ENCODE data around the gene PRPF19. TPM values are rescaled to one million over a fixed set of nuclear protein-coding genes. Genes with fewer than 3 reads are reported as not detected.

The PRPF19 gene
- total and polyA plus RNA-seq, 2 of the 8 experiments (the other 6 are each of a cell fraction or from before 2014, with no cell fraction given): 107 to 141 TPM

GRCh38 chr11:60927600-60927999 is 21.2 kb upstream of the PRPF19 start:
- no peak overlapping the region for H3K27ac ChIP-seq (ENCODE audit: low read depth, low read length)
- no peak for TF ChIP-seq SIN3A (conservative IDR thresholded peaks at IDR 0.05 in 1 of 2, IDR thresholded peaks at IDR 0.05 in 1 of 2; ENCODE audit: low read depth in 1 of 2, low read length in 2 of 2)
- no peak for TF ChIP-seq SP1 (IDR thresholded peaks at IDR 0.05; ENCODE audit: low read depth, low read length)
- no peak for TF ChIP-seq SIX5 (IDR thresholded peaks at IDR 0.05; ENCODE audit: low read depth, low read length)
- TF ChIP-seq PHF8 (conservative IDR thresholded peaks at IDR 0.05; ENCODE audit: low read depth, low read length): no peak
- no peak for TF ChIP-seq ATF3 (IDR thresholded peaks at IDR 0.05; ENCODE audit: insufficient read depth, low read depth, low read length)
- TF ChIP-seq KDM1A (IDR thresholded peaks at IDR 0.05; ENCODE audit: borderline replicate concordance, low read length): no peak
- no peak for TF ChIP-seq JUND (IDR thresholded peaks at IDR 0.05; ENCODE audit: low read length)
- no peak for TF ChIP-seq CTBP2 (IDR thresholded peaks at IDR 0.05; ENCODE audit: borderline replicate concordance, insufficient read depth, insufficient read length, low read length)
- no peak for TF ChIP-seq FOSL1 (IDR thresholded peaks at IDR 0.05; ENCODE audit: insufficient read depth, low read depth, low read length)

More at GRCh38 chr11:60927600-60927999, 21.2 kb upstream of the PRPF19 start:
- Histone ChIP-seq H3K79me2 (ENCODE audit: control insufficient read depth in 1 of 2, insufficient read depth in 2 of 2, low read length in 2 of 2) (no peaks in the 10 kb centered on the region), H4K20me1 (replicated peaks in 1 of 2; ENCODE audit: control insufficient read depth in 1 of 2, insufficient read depth in 2 of 2, low read length in 2 of 2) (peaks cover 9 to 12% of the 10 kb centered on the region in 2 experiments), H3K14ac (ENCODE audit: insufficient read length) (no peak overlapping the region), H3K4ac (replicated peaks; ENCODE audit: insufficient read length, low read depth, low read length) (no peak overlapping the region), H3K9ac (replicated peaks in 1 of 4; ENCODE audit: extremely low read depth in 1 of 4, low read depth in 3 of 4, low read length in 3 of 4) (no peak overlapping the region), H2AFZ (ENCODE audit: low read length) (no peak overlapping the region), H3K36me3 (ENCODE audit: control insufficient read depth in 2 of 4, insufficient read depth in 4 of 4, low read length in 3 of 4) (peaks cover 10 to 45% (median 24%) of the 10 kb centered on the region in 4 experiments; a peak in 7 of 8 replicates), H3K23me2 (ENCODE audit: low read depth, low read length) (peaks cover 11% of the 10 kb centered on the region; the same call in 1 of the 2 replicates), H3K18ac (ENCODE audit: extremely low read depth, low read length) (no peak overlapping the region), H2BK20ac (ENCODE audit: low read length) (no peak overlapping the region), H3K4me3 (ENCODE audit: extremely low read depth in 1 of 4, insufficient read depth in 2 of 4, low read depth in 3 of 4, low read length in 4 of 4) (no peak overlapping the region), H3K79me1 (ENCODE audit: low read depth, low read length) (peaks cover 11% of the 10 kb centered on the region), H3K56ac (replicated peaks; ENCODE audit: insufficient read length, low read depth, low read length) (no peak overlapping the region), H3K4me1 (replicated peaks in 1 of 4; ENCODE audit: control insufficient read depth in 3 of 4, insufficient read depth in 4 of 4, low read length in 3 of 4) (peaks cover 5 to 15% (median 5%) of the 10 kb centered on the region in 4 experiments; a peak in 6 of 7 replicates), H3K23ac (ENCODE audit: insufficient read length) (no peak overlapping the region), H3K27me3 (replicated peaks in 1 of 4; ENCODE audit: control insufficient read depth in 3 of 4, extremely low read depth in 1 of 4, insufficient read depth in 3 of 4, low read length in 3 of 4) (peaks cover 0 to 3% (median 0%) of the 10 kb centered on the region in 4 experiments; a peak in 1 of 7 replicates), H3K9me3 (ENCODE audit: insufficient read depth in 2 of 2, low read depth in 1 of 2, low read length in 1 of 2) (no peaks in the 10 kb centered on the region), H4K8ac (ENCODE audit: extremely low read depth, insufficient read depth, low read length) (no peak overlapping the region), H2BK12ac (ENCODE audit: low read depth, low read length) (no peak overlapping the region), H2BK15ac (ENCODE audit: low read length) (no peak overlapping the region), H3K4me2 (ENCODE audit: insufficient read depth in 1 of 2, low read depth in 2 of 2, low read length in 2 of 2) (no peak overlapping the region), H4K91ac (replicated peaks; ENCODE audit: insufficient read length, low read length) (no peak overlapping the region), H2BK5ac (ENCODE audit: low read depth, low read length) (no peak overlapping the region), H2AK5ac (ENCODE audit: low read depth, low read length) (no peak overlapping the region), H4K5ac (ENCODE audit: insufficient read length, low read depth, low read length) (no peak overlapping the region), H2BK120ac (replicated peaks; ENCODE audit: low read depth, low read length) (no peak overlapping the region)
- ChIA-PET CTCF (ENCODE audit: partially characterized antibody) (interaction anchor here (1.1 to 1.9 kb wide), 3 partner anchors 26 to 96 kb away, joined by 3 to 9 read pairs (median 5); no protein-coding TSS in a partner anchor), POLR2A (ENCODE audit: partially characterized antibody) (interaction anchor here (1.2 to 5.7 kb wide), 3 partner anchors 9 to 13 kb away, joined by 3 to 26 read pairs (median 4); partner anchors contain the start of gene TMEM109)
- FAIRE-seq (no peak), DNase-seq (ENCODE audit: low read depth in 1 of 2, low spot score in 2 of 2) (no peak)
- WGBS, 2 experiments (ENCODE audit: extremely low coverage in 1 of 2, insufficient coverage in 1 of 2, insufficient read length in 1 of 2, insufficient replicate concordance in 2 of 2, low coverage in 1 of 2, low lambda C conversion rate in 2 of 2, missing lambda C conversion rate in 1 of 2): 86% methylated on average over 16 of the region's 16 CpGs; no CpG with 5 or more reads in 1 of the 2 experiments
